Epithelial cell of proximal tubule (primary cell): ENCODE measurements around the gene LIN7C. TPM values are rescaled to one million over a fixed set of nuclear protein-coding genes. Genes with fewer than 3 reads are reported as not detected.

Experiments used
- DNase-seq: peaks from one replicate; pipeline ENCODE4 v3.0.0-alpha.2; 2011; ENCODE audit warnings: low read depth
- H3K4me3 ChIP-seq: 2 replicates; pipeline ENCODE4 v1.5.1; 2011; ENCODE audit warnings: low read depth, mild to moderate bottlenecking, low read length
- total RNA-seq: library from RNA; depleted of rRNA; stranded (reverse); fragments of >200 nt; gene quantifications from 2 replicates; pipeline ENCODE4 v1.2.3, GENCODE V29; 2015
- TF ChIP-seq, protein P1 (sequence below): conservative IDR thresholded peaks from 2 replicates; pipeline ENCODE4 v1.5.1; 2012; ENCODE audit warnings: low read depth, mild to moderate bottlenecking, low read length

The LIN7C gene
- total RNA-seq, 1 donor from 2014 or later, result 23.5 TPM

DNA sequence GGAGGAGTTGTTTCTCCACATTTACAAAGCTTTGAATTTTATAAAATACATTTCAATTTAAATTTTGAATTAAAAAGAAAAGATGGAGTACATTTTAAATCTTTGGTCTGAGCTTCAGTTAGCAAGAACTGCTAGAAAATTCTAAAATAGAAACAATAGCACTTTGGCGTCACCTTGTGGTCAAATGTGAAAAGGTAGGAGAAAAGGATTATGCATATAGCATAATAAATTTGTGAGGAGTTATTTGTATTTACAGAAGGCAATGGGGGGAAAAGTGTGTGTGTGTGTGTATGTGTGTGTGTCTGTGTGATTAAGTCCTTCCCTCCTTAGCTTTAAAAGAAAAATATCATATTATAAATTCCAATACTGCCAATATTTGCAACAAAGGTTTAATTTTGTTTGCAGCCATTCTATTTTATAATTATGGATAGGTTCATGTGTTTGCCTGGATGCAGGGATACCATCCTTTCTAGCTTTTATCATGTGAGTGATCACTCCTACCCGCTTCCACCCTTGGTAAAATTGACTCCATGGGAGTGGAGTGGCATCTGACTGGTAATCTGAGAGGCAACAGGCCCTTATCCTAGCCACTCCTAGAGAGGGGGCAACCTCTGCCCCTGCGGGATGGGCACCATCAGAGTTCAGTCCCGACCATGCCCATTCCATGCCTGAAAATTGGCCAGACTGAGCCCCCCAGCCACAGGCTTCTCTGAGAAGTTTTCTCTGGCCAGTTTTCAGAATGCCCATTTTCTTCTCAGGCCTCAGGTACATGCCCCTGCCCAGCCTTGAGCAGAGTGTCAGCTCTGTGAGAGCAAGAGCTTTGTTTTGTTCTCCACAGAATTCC is 20.4 kb downstream of the LIN7C start:
- no peak overlapping the region for H3K4me3 ChIP-seq
- no peak for DNase-seq
- TF ChIP-seq, protein P1, sequence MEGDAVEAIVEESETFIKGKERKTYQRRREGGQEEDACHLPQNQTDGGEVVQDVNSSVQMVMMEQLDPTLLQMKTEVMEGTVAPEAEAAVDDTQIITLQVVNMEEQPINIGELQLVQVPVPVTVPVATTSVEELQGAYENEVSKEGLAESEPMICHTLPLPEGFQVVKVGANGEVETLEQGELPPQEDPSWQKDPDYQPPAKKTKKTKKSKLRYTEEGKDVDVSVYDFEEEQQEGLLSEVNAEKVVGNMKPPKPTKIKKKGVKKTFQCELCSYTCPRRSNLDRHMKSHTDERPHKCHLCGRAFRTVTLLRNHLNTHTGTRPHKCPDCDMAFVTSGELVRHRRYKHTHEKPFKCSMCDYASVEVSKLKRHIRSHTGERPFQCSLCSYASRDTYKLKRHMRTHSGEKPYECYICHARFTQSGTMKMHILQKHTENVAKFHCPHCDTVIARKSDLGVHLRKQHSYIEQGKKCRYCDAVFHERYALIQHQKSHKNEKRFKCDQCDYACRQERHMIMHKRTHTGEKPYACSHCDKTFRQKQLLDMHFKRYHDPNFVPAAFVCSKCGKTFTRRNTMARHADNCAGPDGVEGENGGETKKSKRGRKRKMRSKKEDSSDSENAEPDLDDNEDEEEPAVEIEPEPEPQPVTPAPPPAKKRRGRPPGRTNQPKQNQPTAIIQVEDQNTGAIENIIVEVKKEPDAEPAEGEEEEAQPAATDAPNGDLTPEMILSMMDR, result peak; percentile 92

DNA sequence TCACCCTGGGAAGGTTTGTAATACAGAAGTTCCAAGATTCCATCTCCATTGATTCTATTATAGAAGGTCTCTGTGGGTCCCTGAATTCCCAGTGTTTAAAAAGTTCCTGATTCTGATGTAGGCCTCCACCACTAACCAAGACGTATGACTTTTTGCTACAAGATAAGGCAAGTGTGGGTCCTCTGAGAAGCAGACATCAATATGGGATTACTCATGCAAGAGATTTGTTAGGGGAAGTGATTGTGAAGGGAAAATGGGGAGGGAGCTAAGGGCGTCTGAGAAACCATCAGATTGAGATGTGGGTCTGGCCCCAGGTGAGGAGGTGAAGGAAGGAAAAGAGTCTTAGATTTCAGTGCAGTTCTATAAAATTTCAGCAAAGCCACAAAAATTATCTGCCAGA is 23.8 kb downstream of the LIN7C start:
- TF ChIP-seq, protein P1, result no peak
- no peak overlapping the region for H3K4me3 ChIP-seq
- DNase-seq, result no peak

DNA sequence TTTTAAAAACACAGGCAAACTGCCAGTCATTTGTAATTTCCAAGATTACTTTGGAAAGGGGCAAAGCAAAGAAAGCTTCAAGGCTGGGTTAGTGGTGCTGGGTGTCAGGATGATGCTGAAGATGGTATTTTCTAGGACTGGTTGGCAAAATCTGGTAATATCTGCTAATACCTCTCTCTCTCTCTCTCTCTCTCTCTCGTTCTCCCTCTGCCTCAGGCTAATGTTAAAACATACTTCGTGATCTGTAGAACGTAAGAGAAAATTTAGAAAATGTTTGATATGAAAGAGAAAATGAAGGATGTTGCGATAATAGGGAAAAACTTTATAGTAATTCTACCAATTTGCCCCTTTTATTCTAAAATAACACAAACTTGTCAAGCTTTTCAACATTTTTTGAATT is 24.6 kb downstream of the LIN7C start:
- H3K4me3 ChIP-seq, result no peak overlapping the region
- no peak for DNase-seq
- TF ChIP-seq, protein P1, result no peak

DNA sequence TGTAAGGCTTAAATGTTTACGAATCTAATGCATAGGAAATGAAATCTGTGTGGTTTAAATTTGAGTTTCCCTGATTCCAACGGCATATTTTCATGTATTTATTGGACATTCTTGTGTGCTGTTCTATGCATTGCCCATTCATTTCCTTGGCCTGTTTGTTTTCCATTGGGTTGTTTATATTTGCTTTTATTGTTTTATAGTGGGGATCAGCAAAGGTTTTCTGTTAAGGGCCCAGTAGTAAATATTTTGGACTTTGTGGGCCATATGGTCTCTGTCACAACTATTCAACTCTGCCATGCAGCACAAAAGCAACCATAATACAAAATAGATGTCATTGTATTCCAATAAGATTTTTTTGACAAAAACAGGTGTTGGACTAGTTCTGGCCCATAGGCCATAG is 28.7 kb downstream of the LIN7C start:
- no peak for DNase-seq
- H3K4me3 ChIP-seq, result no peak overlapping the region
- TF ChIP-seq, protein P1, result no peak

DNA sequence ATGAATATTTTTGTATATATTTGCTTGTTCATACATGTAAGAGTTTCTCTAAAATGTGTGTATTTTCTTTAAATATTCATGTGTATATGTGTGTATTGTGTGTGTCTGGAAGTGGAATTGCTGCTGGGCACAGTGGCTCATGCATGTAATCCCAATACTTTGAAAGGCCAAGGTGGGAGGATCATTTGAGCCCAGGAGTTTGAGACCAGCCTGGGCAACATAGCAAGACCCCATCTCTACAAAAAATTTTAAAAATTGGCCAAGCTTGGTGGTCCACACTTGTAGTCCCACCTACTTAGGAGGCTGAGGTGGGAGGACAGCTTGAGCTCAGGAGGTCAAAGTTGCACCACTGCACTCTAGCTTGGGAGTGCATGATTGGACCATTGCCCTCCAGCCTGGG is 29.3 kb downstream of the LIN7C start:
- TF ChIP-seq, protein P1, result no peak
- H3K4me3 ChIP-seq, result no peak overlapping the region
- DNase-seq, result no peak

DNA sequence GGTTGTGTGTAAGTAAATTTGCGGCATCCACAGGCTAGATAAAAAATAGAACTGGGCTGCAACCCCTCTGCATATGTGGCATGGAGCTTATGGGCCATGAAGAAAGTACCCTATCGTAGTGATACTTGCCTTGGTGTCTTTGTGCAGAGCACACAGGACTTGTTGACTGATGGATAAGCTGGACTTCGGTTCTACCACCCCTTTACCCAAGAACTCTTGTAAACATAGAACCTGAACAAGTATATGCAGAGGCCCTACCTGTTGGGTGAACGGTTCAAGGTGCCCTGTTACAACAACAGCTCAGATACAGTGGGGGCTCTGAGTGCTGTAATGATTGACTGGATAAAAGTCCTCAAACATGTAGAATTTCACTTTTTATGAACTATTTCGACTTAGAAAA is 30.9 kb downstream of the LIN7C start:
- TF ChIP-seq, protein P1, result no peak
- DNase-seq, result no peak
- no peak overlapping the region for H3K4me3 ChIP-seq

DNA sequence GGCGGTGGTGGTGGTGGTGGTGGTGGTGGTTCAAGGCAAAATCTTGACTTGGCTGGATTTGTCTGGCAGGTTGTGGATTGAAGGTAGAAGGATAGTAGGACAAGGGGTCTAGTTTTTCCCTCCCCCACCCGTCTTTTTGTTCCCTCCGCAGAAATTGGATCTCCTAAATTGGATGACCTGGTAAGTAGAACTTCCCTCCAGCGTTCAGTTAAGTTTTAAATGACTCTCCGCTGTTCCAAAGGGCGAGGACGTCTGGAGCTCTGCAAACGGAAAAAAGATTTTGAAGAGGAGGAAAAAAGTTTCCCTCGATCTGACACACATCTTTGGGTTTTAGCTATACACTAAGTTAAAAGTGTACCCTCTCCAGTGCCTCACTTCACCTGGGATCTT is 33.6 kb downstream of the LIN7C start:
- no peak for DNase-seq
- peak overlapping the region; percentile 79 for H3K4me3 ChIP-seq
- TF ChIP-seq, protein P1, result no peak
